B cell (primary cell): ENCODE measurements around the gene ABCD1. TPM values are rescaled to one million over a fixed set of nuclear protein-coding genes. Genes with fewer than 3 reads are reported as not detected.
"Not testable (repeated sequence)": the region's sequence is repeated elsewhere in the genome, so short reads cannot be mapped to it uniquely, and the experiment has no call there.

ENCODE experiments used
- ATAC-seq: fragments of 200-7000 bp; cut with Tn5 transposase; one replicate; pipeline ENCODE4 v1.10.0; 2021; ENCODE audit warnings: low read depth, mild to moderate bottlenecking, moderate number of reproducible peaks, moderate library complexity
- CTCF ChIA-PET: fragments of 350-600 bp; sonication (Branson Sonifier 250); formaldehyde crosslinking; loops from one replicate; lab custom pipeline; 2021; ENCODE audit warnings: antibody characterized with exemption, inconsistent platforms; lab: Charles Lee
- POLR2A ChIA-PET: fragments of 350-600 bp; sonication (Branson Sonifier 250); formaldehyde crosslinking; loops from one replicate; lab custom pipeline; 2021; ENCODE audit warnings: antibody characterized with exemption; lab: Charles Lee
- DNase-seq: peaks from one replicate; pipeline ENCODE4 v3.0.0; 2013
- H2AFZ ChIP-seq: 2 replicates; pipeline ENCODE4 v1.6.1; 2012; ENCODE audit warnings: mild to moderate bottlenecking, low read depth, low read length; ENCODE audit not compliant: insufficient read depth, poor library complexity, severe bottlenecking
- H3K27ac ChIP-seq, 2 donors: 1 replicate in 1 of 2; 2 replicates in 1 of 2; pipeline ENCODE4 v1.5.1; 2012 to 2013; ENCODE audit warnings: low read length in 2 of 2, mild to moderate bottlenecking in 2 of 2, moderate library complexity in 1 of 2
- H3K27me3 ChIP-seq, 4 experiments: fragments of 200-600 bp in 1 of 4; sonication (generic) in 1 of 4; replicated peaks in 1 of 4; 1 replicate in 2 of 4; 2 replicates in 2 of 4; pipeline versions ENCODE4 v1.6.1 to v1.7.0; 2013 to 2016; ENCODE audit warnings: low read length in 3 of 4, mild to moderate bottlenecking in 2 of 4, mixed read lengths in 1 of 4, moderate library complexity in 1 of 4; ENCODE audit not compliant: insufficient read depth in 4 of 4, control insufficient read depth in 3 of 4; ENCODE audit errors: control extremely low read depth in 1 of 4
- H3K36me3 ChIP-seq, 2 experiments: replicated peaks in 1 of 2; 1 replicate in 1 of 2; 2 replicates in 1 of 2; pipeline versions ENCODE4 v1.6.1 to v1.7.1; 2013; ENCODE audit warnings: low read length in 1 of 2; ENCODE audit not compliant: insufficient read depth in 2 of 2, control insufficient read depth in 1 of 2; ENCODE audit errors: control extremely low read depth in 1 of 2, extremely low read depth in 1 of 2
- H3K4me1 ChIP-seq, 2 donors: fragments of 200-600 bp in 1 of 2; sonication (generic) in 1 of 2; 1 replicate in 1 of 2; 2 replicates in 1 of 2; pipeline versions ENCODE4 v1.5.1 to v1.6.1; 2013 to 2017; ENCODE audit warnings: low read length in 2 of 2; ENCODE audit not compliant: control insufficient read depth in 2 of 2, insufficient read depth in 2 of 2
- H3K4me2 ChIP-seq: replicated peaks from 2 replicates; pipeline ENCODE3; 2012; ENCODE audit warnings: mild to moderate bottlenecking, low read depth, low read length; ENCODE audit not compliant: poor library complexity, severe bottlenecking
- H3K4me3 ChIP-seq, 5 experiments: fragments of 200-600 bp in 1 of 5; sonication (generic) in 1 of 5; 1 replicate in 3 of 5; 2 replicates in 2 of 5; pipeline versions ENCODE4 v1.5.1 to v1.7.0; 2011 to 2016; ENCODE audit warnings: low read length in 4 of 5, mild to moderate bottlenecking in 4 of 5, low read depth in 2 of 5, control low read depth in 1 of 5, moderate library complexity in 1 of 5; ENCODE audit not compliant: insufficient read depth in 1 of 5; ENCODE audit errors: control extremely low read depth in 1 of 5, extremely low read depth in 1 of 5
- H3K79me2 ChIP-seq: fragments of 200-600 bp; sonication (generic); one replicate; pipeline ENCODE4 v1.6.0; 2016; ENCODE audit warnings: low read length; ENCODE audit not compliant: control insufficient read depth, insufficient read depth
- H3K9ac ChIP-seq: fragments of 200-600 bp; sonication (generic); 2 replicates; pipeline ENCODE4 v1.6.1; 2017; ENCODE audit warnings: mild to moderate bottlenecking, low read length, moderate library complexity
- H3K9me3 ChIP-seq, 3 donors: one replicate each; pipeline versions ENCODE4 v1.6.1 to v1.7.1; 2013; ENCODE audit warnings: low read length in 2 of 3; ENCODE audit not compliant: control insufficient read depth in 2 of 3, insufficient read depth in 1 of 3; ENCODE audit errors: control extremely low read depth in 1 of 3
- H4K20me1 ChIP-seq: 2 replicates; pipeline ENCODE4 v1.6.0; 2012; ENCODE audit warnings: mild to moderate bottlenecking, low read length; ENCODE audit not compliant: insufficient read depth, control insufficient read depth, poor library complexity, severe bottlenecking
- H3K27ac Mint-ChIP-seq: one replicate; pipeline ENCODE4 v1.8.0; 2021; ENCODE audit warnings: mixed read lengths
- H3K27me3 Mint-ChIP-seq: one replicate; pipeline ENCODE4 v1.8.0; 2021; ENCODE audit warnings: mixed read lengths
- H3K4me1 Mint-ChIP-seq: one replicate; pipeline ENCODE4 v1.8.0; 2021; ENCODE audit warnings: mixed read lengths
- H3K4me3 Mint-ChIP-seq: one replicate; pipeline ENCODE4 v1.8.0; 2021; ENCODE audit warnings: mixed read lengths
- H3K9me3 Mint-ChIP-seq: one replicate; pipeline ENCODE4 v1.8.0; 2022; ENCODE audit warnings: mixed read lengths; ENCODE audit not compliant: insufficient read depth
- EZH2 ChIP-seq: IDR thresholded peaks from 2 replicates; pipeline ENCODE4 v1.6.1; 2012; ENCODE audit warnings: borderline replicate concordance, low read depth, mild to moderate bottlenecking, moderate library complexity, low read length; ENCODE audit not compliant: insufficient read depth, poor library complexity, severe bottlenecking
- WGBS: methylation state at CpG from one replicate; pipeline ENCODE4 v1.1.5; 2013; ENCODE audit warnings: missing lambda C conversion rate; ENCODE audit not compliant: insufficient coverage; 5-methylcytosine and 5-hydroxymethylcytosine counted together
- intact Hi-C: fragments of 100-400 bp; cut with micrococcal nuclease; formaldehyde crosslinking; loops from one replicate; pipeline ENCODE4 v1.10.0; 2022
- polyA plus RNA-seq: library from polyadenylated mRNA; depleted of rRNA; stranded (reverse); fragments of >200 nt; gene quantifications from 2 replicates; pipeline ENCODE4 v1.2.3, GENCODE V29; 2012
- total RNA-seq, 2 donors: library from RNA; stranded (reverse); fragments of 120-200 nt in 1 of 2; gene quantifications; 1 replicate in 1 of 2; 2 replicates in 1 of 2; pipeline versions ENCODE4 v1.2.3 to v1.2.4, GENCODE V29; 2013 to 2022
- TF ChIP-seq, protein P1 (sequence below): fragments of 200-600 bp; IDR thresholded peaks from one replicate; pipeline ENCODE4 v1.8.0; 2022; ENCODE audit warnings: antibody characterized with exemption, mild to moderate bottlenecking

The ABCD1 gene
- total and polyA plus RNA-seq, 2 donors (not counting 1 experiment from before 2014, with no cell fraction given): 9.7 to 12.2 TPM

DNA sequence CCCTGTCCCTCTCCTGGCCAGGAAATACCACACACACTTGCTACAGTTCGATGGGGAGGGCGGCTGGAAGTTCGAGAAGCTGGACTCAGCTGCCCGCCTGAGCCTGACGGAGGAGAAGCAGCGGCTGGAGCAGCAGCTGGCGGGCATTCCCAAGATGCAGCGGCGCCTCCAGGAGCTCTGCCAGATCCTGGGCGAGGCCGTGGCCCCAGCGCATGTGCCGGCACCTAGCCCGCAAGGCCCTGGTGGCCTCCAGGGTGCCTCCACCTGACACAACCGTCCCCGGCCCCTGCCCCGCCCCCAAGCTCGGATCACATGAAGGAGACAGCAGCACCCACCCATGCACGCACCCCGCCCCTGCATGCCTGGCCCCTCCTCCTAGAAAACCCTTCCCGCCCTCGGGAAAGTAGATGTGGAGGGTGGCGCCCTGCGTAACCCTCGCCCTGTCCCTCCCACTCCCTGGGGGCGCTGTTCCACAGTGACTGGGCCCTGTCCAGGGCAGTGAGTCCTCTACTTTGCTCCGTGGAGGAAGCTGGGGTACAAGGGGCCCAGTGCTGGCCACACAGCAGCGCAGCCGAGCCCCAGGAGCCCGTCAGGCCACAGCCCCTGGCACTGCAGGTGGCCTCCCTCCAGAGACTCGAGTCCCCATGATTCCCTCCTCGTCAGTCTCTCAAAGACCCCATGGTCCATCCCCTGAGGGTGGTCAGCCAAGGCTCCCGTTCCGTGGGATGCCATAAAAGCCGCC, 19.0 kb downstream of the ABCD1 start:
- H3K36me3 ChIP-seq, intact Hi-C loops, H3K79me2 ChIP-seq, H3K27me3 Mint-ChIP-seq, H3K4me2 ChIP-seq, DNase-seq, H3K9ac ChIP-seq, H3K9me3 ChIP-seq, H3K4me3 ChIP-seq, H3K9me3 Mint-ChIP-seq, H4K20me1 ChIP-seq, H3K27ac ChIP-seq, H3K27ac Mint-ChIP-seq, H3K4me3 Mint-ChIP-seq, H3K27me3 ChIP-seq, H2AFZ ChIP-seq, ATAC-seq: not testable (repeated sequence)
- 94% methylated on average over 12 of the region's 35 CpGs for WGBS
- peaks cover 32% of the 10 kb centered on the region for H3K4me1 Mint-ChIP-seq
- ChIA-PET CTCF (interaction anchor here (1.0 kb wide), 1 partner anchor 12 kb away, joined by 4 read pairs; no protein-coding TSS in a partner anchor), POLR2A (interaction anchor here (0.6 kb wide), 1 partner anchor 69 kb away, joined by 3 read pairs; no protein-coding TSS in a partner anchor)
- peaks cover 8 to 55% of the 10 kb centered on the region in 2 donors for H3K4me1 ChIP-seq

DNA sequence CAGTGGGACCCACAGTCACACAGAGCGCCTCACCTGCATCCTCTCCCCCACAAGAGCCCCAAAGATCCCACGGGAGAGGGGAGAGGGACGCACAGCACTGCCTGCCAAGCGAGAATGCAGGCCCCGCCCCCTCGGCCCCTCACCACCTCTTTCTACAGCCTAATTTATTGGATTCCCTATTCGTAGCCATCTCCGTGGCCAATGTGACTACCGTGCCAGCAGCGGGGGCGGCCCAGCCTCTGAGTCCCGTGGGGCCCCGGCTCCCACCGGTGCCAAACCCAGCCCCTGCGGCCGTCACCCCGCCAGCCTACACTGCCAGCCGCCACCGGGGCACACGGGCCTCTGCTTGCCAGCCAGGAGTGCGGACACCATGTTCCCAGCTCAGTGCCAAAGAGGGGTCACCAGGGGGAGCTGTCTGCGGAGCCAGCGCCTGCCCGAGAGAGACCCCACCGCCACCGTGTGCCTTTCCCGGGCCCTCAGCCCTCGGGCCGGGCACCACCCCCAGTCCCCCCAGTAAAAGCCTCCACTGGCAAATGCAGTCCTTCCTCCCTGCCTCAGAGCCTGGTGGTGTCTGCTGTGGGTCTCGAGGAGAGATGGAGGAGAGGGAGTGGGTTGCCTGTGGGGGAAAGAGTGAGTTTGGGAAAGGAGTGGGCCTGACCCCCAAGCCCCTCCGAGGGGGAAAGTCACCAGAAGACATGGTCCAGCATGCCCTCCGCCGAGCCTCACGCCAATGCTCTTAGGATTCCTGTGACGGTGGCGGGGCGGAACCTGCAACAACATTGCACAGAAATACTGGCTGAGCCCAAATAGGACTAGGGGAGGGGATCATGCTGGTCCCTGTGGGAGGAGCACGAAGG, 19.8 kb downstream of the ABCD1 start:
- Mint-ChIP-seq H3K27ac (peak overlapping the region; percentile 53), H3K27me3 (no peaks in the 10 kb centered on the region), H3K4me1 (peaks cover 33% of the 10 kb centered on the region), H3K4me3 (peak overlapping the region; percentile 32), H3K9me3 (no peaks in the 10 kb centered on the region)
- POLR2A ChIA-PET: interaction anchor here (0.6 kb wide), 1 partner anchor 69 kb away, joined by 3 read pairs; no protein-coding TSS in a partner anchor
- Histone ChIP-seq H4K20me1 (no peaks in the 10 kb centered on the region), H3K79me2 (no peaks in the 10 kb centered on the region), H3K9ac (no peak overlapping the region), H3K4me1 (peaks cover 8 to 55% of the 10 kb centered on the region in 2 donors), H3K9me3 (no peaks in the 10 kb centered on the region), H3K4me3 (no peak overlapping the region), H3K36me3 (no peaks in the 10 kb centered on the region), H3K4me2 (no peak overlapping the region), H3K27me3 (no peaks in the 10 kb centered on the region), H2AFZ (no peak overlapping the region), H3K27ac (no peak overlapping the region)
- WGBS: 33% methylated on average over 18 of the region's 38 CpGs
- peak; percentile 34 for DNase-seq
- intact Hi-C loops: no loop called here
- no peak for ATAC-seq
- CTCF ChIA-PET: interaction anchor here (1.0 kb wide), 1 partner anchor 11 kb away, joined by 4 read pairs; no protein-coding TSS in a partner anchor
- TF ChIP-seq, protein P1, sequence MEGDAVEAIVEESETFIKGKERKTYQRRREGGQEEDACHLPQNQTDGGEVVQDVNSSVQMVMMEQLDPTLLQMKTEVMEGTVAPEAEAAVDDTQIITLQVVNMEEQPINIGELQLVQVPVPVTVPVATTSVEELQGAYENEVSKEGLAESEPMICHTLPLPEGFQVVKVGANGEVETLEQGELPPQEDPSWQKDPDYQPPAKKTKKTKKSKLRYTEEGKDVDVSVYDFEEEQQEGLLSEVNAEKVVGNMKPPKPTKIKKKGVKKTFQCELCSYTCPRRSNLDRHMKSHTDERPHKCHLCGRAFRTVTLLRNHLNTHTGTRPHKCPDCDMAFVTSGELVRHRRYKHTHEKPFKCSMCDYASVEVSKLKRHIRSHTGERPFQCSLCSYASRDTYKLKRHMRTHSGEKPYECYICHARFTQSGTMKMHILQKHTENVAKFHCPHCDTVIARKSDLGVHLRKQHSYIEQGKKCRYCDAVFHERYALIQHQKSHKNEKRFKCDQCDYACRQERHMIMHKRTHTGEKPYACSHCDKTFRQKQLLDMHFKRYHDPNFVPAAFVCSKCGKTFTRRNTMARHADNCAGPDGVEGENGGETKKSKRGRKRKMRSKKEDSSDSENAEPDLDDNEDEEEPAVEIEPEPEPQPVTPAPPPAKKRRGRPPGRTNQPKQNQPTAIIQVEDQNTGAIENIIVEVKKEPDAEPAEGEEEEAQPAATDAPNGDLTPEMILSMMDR: peak; percentile 8
- no peak for TF ChIP-seq EZH2

DNA sequence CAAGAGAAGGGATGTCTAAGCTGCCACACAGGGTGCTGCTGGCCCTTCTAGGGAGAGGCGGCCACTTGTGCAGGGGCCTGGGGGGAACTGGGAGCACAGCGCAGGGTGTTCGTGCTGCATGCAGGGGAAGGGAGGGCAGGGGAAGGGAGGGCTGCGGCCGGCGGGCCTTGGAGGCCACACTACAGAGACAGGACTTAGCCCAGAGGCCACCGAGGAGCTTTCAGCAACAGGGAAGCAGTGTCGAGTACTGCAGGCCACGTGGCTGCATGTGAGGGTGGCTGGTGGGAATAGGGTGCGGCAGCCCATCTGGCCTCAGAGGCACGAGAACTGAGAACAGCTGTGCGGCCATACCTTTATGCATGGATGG, 20.4 kb downstream of the ABCD1 start:
- H2AFZ ChIP-seq, POLR2A ChIA-PET, H3K27ac ChIP-seq, H3K27me3 Mint-ChIP-seq, H3K4me2 ChIP-seq, H3K27me3 ChIP-seq, intact Hi-C loops, H3K4me3 ChIP-seq, H3K9ac ChIP-seq, H3K9me3 ChIP-seq, H3K9me3 Mint-ChIP-seq, H3K36me3 ChIP-seq, H4K20me1 ChIP-seq, ATAC-seq, DNase-seq, H3K79me2 ChIP-seq: not testable (repeated sequence)
- Mint-ChIP-seq H3K27ac (peak overlapping the region; percentile 53), H3K4me3 (peak overlapping the region; percentile 53), H3K4me1 (peaks cover 38% of the 10 kb centered on the region)
- CTCF ChIA-PET: interaction anchor here (1.0 kb wide), 1 partner anchor 11 kb away, joined by 4 read pairs; no protein-coding TSS in a partner anchor
- H3K4me1 ChIP-seq: peaks cover 10 to 52% of the 10 kb centered on the region in 2 donors
- WGBS: no CpG with 5 or more reads among the region's 12 CpGs
